Esophagus squamous epithelium (tissue), 5 donors: ENCODE results near the gene FCHSD1. TPM values are rescaled to one million over a fixed set of nuclear protein-coding genes. Genes with fewer than 3 reads are reported as not detected.
A peak's percentile ranks its signal among the peaks of the same experiment; 100 is the strongest.

ENCODE experiments used
- DNase-seq: peaks from one replicate; lab custom pipeline; 2025; lab: John Stamatoyannopoulos, UW
- H3K27ac ChIP-seq, 4 donors: fragments of 200-600 bp; sonication (generic); one replicate each; pipeline ENCODE4 v1.5.1; 2016 to 2019; ENCODE audit warnings: mild to moderate bottlenecking in 1 of 4
- H3K27me3 ChIP-seq, 4 donors: fragments of 200-600 bp; sonication (generic); 1 replicate in 3 of 4; 2 replicates in 1 of 4; pipeline versions ENCODE4 v1.5.1 to v1.6.0; 2017 to 2021; ENCODE audit warnings: antibody characterized with exemption in 1 of 4
- H3K36me3 ChIP-seq, 3 donors: fragments of 200-600 bp; sonication (generic); one replicate each; pipeline ENCODE4 v1.5.1; 2016 to 2019
- H3K4me1 ChIP-seq, 3 donors: fragments of 200-600 bp; sonication (generic); one replicate each; pipeline ENCODE4 v1.5.1; 2017 to 2019
- H3K4me3 ChIP-seq, 4 donors: fragments of 200-600 bp; sonication (generic); 1 replicate in 3 of 4; 2 replicates in 1 of 4; pipeline ENCODE4 v1.5.1; 2016 to 2019; ENCODE audit warnings: mild to moderate bottlenecking in 2 of 4, moderate library complexity in 1 of 4
- H3K9me3 ChIP-seq, 3 donors: fragments of 200-600 bp; sonication (generic); one replicate each; pipeline ENCODE4 v1.5.1; 2016 to 2019
- POLR2A ChIP-seq, 4 donors: fragments of 450-650 bp; IDR thresholded peaks; one replicate each; pipeline ENCODE4 v1.6.1; 2017; ENCODE audit warnings: antibody characterized with exemption in 4 of 4, mild to moderate bottlenecking in 4 of 4, moderate library complexity in 3 of 4
- WGBS, 2 donors: methylation state at CpG; one replicate each; pipeline ENCODE4 v1.1.5; 2018; 5-methylcytosine and 5-hydroxymethylcytosine counted together
- intact Hi-C: fragments of 100-400 bp; cut with DNase I; formaldehyde crosslinking; loops from one replicate; pipeline ENCODE4 v1.15.0; 2022
- total RNA-seq, 4 donors: library from RNA; depleted of rRNA; stranded (reverse); fragments of >200 nt; gene quantifications; one replicate each; pipeline ENCODE4 v1.1.0, GENCODE V29; 2016
- TF ChIP-seq, protein P1 (sequence below), 6 experiments: fragments of 450-650 bp in 4 of 6; fragments of 200-600 bp in 2 of 6; sonication (generic) in 2 of 6; IDR thresholded peaks; one replicate each; pipeline ENCODE4 v1.5.1; 2016 to 2019; ENCODE audit warnings: antibody characterized with exemption in 6 of 6, mild to moderate bottlenecking in 4 of 6, moderate library complexity in 4 of 6
- donor health status: DM: yes; HTN: yes; CAD: no.

Gene FCHSD1
- total RNA-seq, 4 donors from 2014 or later, result 6.0 to 27.7 (median 10.4) TPM

DNA sequence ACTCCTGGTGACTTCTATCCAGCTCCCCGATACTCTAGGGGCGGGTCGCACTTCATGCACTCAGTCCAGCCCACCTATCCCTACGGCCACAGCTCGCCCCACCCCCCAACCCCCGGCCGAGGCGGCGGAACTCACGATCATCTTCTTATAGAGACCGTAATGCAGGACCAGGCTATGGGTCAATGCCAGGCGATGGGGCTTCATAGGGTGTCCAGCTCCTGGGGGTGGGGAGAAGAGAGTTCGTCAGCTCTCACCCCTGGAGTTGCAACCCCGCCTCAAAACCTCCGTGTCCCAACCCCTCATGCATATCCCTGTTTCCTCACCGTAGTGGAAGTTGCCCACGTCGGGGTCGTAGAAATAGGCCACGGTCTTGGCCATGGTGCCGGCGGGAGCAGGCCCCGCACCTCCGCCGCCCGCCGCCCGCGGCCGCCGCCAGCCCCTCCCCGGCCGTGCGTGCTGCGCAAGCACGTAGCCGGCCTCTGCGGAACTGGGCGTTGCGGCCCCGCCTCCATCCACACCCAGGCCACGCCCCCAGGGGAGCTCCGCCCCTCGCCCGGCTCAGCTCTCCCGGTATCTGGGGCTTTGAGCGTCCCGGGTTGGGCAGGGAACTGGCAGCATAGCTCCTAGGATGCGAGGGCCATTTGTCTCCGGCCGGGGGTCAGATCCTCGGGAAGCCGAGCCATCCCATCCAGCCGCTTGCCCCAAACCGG, 14.7 kb downstream of the FCHSD1 start, which contains the start of the genes HDAC3 and RELL2:
TSS of gene HDAC3 (minus strand) at position 437 of the 710 bp plus-strand sequence. CDS start at position 378, 59 bp downstream.
TSS of gene RELL2 (plus strand) at position 585 of the 710 bp plus-strand sequence. CDS start 1,229 bp downstream, outside the sequence.
- Histone ChIP-seq H3K4me3 (peak within 1 kb of the TSS; percentile 77 to 94 (median 88)), H3K27ac (peak within 1 kb of the TSS; percentile 86 to 93 (median 91)), H3K9me3 (no peaks in the 10 kb centered on the region), H3K36me3 (peaks cover 0 to 36% (median 0%) of the 10 kb centered on the region in 3 donors), H3K4me1 (peaks cover 26 to 50% (median 31%) of the 10 kb centered on the region in 3 donors), H3K27me3 (no peaks in the 10 kb centered on the region)
- TF ChIP-seq, protein P1, sequence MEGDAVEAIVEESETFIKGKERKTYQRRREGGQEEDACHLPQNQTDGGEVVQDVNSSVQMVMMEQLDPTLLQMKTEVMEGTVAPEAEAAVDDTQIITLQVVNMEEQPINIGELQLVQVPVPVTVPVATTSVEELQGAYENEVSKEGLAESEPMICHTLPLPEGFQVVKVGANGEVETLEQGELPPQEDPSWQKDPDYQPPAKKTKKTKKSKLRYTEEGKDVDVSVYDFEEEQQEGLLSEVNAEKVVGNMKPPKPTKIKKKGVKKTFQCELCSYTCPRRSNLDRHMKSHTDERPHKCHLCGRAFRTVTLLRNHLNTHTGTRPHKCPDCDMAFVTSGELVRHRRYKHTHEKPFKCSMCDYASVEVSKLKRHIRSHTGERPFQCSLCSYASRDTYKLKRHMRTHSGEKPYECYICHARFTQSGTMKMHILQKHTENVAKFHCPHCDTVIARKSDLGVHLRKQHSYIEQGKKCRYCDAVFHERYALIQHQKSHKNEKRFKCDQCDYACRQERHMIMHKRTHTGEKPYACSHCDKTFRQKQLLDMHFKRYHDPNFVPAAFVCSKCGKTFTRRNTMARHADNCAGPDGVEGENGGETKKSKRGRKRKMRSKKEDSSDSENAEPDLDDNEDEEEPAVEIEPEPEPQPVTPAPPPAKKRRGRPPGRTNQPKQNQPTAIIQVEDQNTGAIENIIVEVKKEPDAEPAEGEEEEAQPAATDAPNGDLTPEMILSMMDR (IDR thresholded peaks at IDR 0.05), result peak in 1 of 6 experiments; percentile 10
- TF ChIP-seq POLR2A (IDR thresholded peaks at IDR 0.05), result peak in 3 of 4 donors; percentile 92 to 96 (median 93)
- peak; percentile 66 for DNase-seq
- intact Hi-C loops, result no loop called here
- WGBS, 2 donors, result 1% methylated on average over 14 of the region's 55 CpGs; no CpG with 5 or more reads in 1 of the 2 donors

DNA sequence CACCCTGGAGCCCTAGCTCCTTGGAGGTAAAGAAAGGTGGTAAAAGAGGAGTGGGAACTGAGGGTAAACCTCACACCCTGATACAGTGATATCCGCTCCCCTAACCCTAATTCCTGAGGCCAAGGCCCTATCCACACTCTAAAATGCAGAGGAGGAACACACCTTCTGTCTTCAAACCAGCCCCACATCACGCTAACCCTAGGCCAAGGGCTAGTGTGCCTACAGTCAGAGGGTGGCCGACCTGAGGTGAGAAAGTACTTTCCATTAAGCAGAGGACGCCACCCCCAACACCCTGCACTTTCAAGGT, 15.2 kb downstream of the FCHSD1 start:
- TF ChIP-seq, protein P1 (IDR thresholded peaks at IDR 0.05), result no peak
- no peak for TF ChIP-seq POLR2A (IDR thresholded peaks at IDR 0.05)
- H3K36me3 ChIP-seq, result peaks cover 0 to 34% (median 0%) of the 10 kb centered on the region in 3 donors
- peak overlapping the region; percentile 77 to 94 (median 88) for H3K4me3 ChIP-seq
- DNase-seq, result no peak
- peak overlapping the region; percentile 86 to 93 (median 91) for H3K27ac ChIP-seq
- 0 to 17% methylated on average over 2 to 3 of the region's 4 CpGs for WGBS, 2 donors
- no peaks in the 10 kb centered on the region for H3K9me3 ChIP-seq
- no peaks in the 10 kb centered on the region for H3K27me3 ChIP-seq
- intact Hi-C loops, result no loop called here
- H3K4me1 ChIP-seq, result peaks cover 26 to 50% (median 31%) of the 10 kb centered on the region in 3 donors

DNA sequence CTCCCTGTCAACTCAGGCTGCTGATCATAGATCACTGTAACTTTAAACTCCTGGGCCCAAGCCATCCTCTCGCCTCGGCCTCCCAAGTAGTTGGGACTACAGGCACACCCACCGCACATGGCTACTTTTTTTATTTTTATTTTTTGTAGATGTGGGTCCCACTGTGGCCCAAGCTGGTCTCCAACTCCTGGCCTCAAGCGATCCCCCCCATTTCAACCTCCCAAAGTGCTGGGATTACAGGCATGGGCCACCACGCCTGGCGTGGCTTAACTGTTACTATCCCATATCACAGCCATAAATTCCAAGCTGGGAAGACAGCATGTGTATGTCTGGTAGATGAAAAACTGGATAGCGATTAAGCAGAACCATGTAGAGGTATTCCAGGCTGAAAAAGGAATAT, 15.6 kb downstream of the FCHSD1 start:
- peak overlapping the region; percentile 77 to 94 (median 88) for H3K4me3 ChIP-seq
- intact Hi-C loops, result no loop called here
- H3K36me3 ChIP-seq, result peaks cover 0 to 34% (median 0%) of the 10 kb centered on the region in 3 donors
- H3K27me3 ChIP-seq, result no peaks in the 10 kb centered on the region
- H3K27ac ChIP-seq, result peak overlapping the region in 3 of 4 donors; percentile 86 to 93 (median 92)
- TF ChIP-seq, protein P1 (IDR thresholded peaks at IDR 0.05), result no peak
- TF ChIP-seq POLR2A (IDR thresholded peaks at IDR 0.05), result no peak
- 45 to 62% methylated on average over 7 of the region's 7 CpGs for WGBS, 2 donors
- H3K9me3 ChIP-seq, result no peaks in the 10 kb centered on the region
- peaks cover 26 to 50% (median 31%) of the 10 kb centered on the region in 3 donors for H3K4me1 ChIP-seq
- no peak for DNase-seq

DNA sequence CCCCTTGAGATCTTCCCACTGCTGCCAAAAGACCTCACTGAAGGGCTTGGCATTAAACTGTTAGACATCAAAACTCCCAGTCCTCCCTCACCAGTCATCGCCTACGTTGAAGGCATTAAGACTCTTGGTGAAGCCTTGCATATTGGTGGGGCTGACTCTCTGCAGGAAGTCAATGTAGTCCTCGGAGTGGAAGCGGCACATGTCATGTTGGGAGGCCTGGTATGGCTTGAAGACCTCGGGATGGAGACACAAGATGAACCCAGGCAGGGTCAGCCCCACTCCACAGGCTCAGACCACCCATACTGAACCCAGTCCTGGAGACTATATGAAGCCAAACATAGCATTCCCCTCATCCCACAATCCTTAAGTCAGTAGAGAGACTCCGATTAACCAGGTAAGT, 16.5 kb downstream of the FCHSD1 start:
- DNase-seq, result no peak
- intact Hi-C loops, result no loop called here
- H3K9me3 ChIP-seq, result no peaks in the 10 kb centered on the region
- H3K4me3 ChIP-seq, result no peak overlapping the region
- peaks cover 0 to 35% (median 1%) of the 10 kb centered on the region in 3 donors for H3K36me3 ChIP-seq
- WGBS, 2 donors, result 80 to 87% methylated on average over 3 to 6 of the region's 6 CpGs
- H3K27ac ChIP-seq, result no peak overlapping the region
- no peaks in the 10 kb centered on the region for H3K27me3 ChIP-seq
- no peak for TF ChIP-seq POLR2A (IDR thresholded peaks at IDR 0.05)
- TF ChIP-seq, protein P1 (IDR thresholded peaks at IDR 0.05), result no peak
- H3K4me1 ChIP-seq, result peaks cover 26 to 50% (median 31%) of the 10 kb centered on the region in 3 donors
